ES-I3 (cell line): Measurements from ENCODE around the gene CGNL1.

Experiments used
- H3K36me3 ChIP-seq: 2 replicates; pipeline ENCODE4 v1.6.1; 2013; ENCODE audit warnings: mild to moderate bottlenecking, low read length, control low read depth, moderate library complexity; ENCODE audit not compliant: insufficient read depth
- H3K4me1 ChIP-seq: 2 replicates; pipeline ENCODE4 v1.6.1; 2013; ENCODE audit warnings: mild to moderate bottlenecking, control low read depth, low read length; ENCODE audit not compliant: insufficient read depth
- H3K9ac ChIP-seq: 2 replicates; pipeline ENCODE4 v1.6.1; 2013; ENCODE audit warnings: low read depth, mild to moderate bottlenecking, low read length, moderate library complexity
- H3K9me3 ChIP-seq: 2 replicates; pipeline ENCODE4 v1.6.1; 2013; ENCODE audit warnings: mild to moderate bottlenecking, low read length, moderate library complexity; ENCODE audit not compliant: control insufficient read depth, insufficient read depth

CGNL1 gene

GRCh38 chr15:57519806-57520205 is 143.5 kb downstream of the CGNL1 start:
- Histone ChIP-seq H3K4me1 (no peaks in the 10 kb centered on the region), H3K9me3 (no peaks in the 10 kb centered on the region), H3K9ac (no peak overlapping the region), H3K36me3 (peaks cover 2% of the 10 kb centered on the region; the same call in 1 of the 2 replicates)

GRCh38 chr15:57521503-57521902 is 145.2 kb downstream of the CGNL1 start:
- no peak overlapping the region for H3K9ac ChIP-seq
- no peaks in the 10 kb centered on the region for H3K4me1 ChIP-seq
- no peaks in the 10 kb centered on the region for H3K9me3 ChIP-seq
- H3K36me3 ChIP-seq: peaks cover 2% of the 10 kb centered on the region; the same call in 1 of the 2 replicates

GRCh38 chr15:57522148-57522547 is 145.8 kb downstream of the CGNL1 start:
- H3K4me1 ChIP-seq: 0 out of 2 replicates have a peak, but pooled peaks cover 2% of the 10 kb centered on the region
- H3K9ac ChIP-seq: no peak overlapping the region
- no peaks in the 10 kb centered on the region for H3K9me3 ChIP-seq
- peaks cover 2% of the 10 kb centered on the region; the same call in 1 of the 2 replicates for H3K36me3 ChIP-seq

GRCh38 chr15:57525581-57525980 is 149.3 kb downstream of the CGNL1 start:
- H3K9me3 ChIP-seq: no peaks in the 10 kb centered on the region
- peaks cover 2% of the 10 kb centered on the region; the same call in 1 of the 2 replicates for H3K36me3 ChIP-seq
- H3K4me1 ChIP-seq: 0 out of 2 replicates have a peak, but pooled peaks cover 4% of the 10 kb centered on the region
- no peak overlapping the region for H3K9ac ChIP-seq

GRCh38 chr15:57526076-57526475 is 149.8 kb downstream of the CGNL1 start:
- no peaks in the 10 kb centered on the region for H3K9me3 ChIP-seq
- H3K9ac ChIP-seq: no peak overlapping the region
- H3K36me3 ChIP-seq: peaks cover 2% of the 10 kb centered on the region; the same call in 1 of the 2 replicates
- 0 out of 2 replicates have a peak, but pooled peaks cover 4% of the 10 kb centered on the region for H3K4me1 ChIP-seq

GRCh38 chr15:57526615-57527014 is 150.3 kb downstream of the CGNL1 start:
- Histone ChIP-seq H3K9me3 (no peaks in the 10 kb centered on the region), H3K36me3 (peaks cover 2% of the 10 kb centered on the region; the same call in 1 of the 2 replicates), H3K4me1 (0 out of 2 replicates have a peak, but pooled peaks cover 4% of the 10 kb centered on the region), H3K9ac (no peak overlapping the region)

DNA sequence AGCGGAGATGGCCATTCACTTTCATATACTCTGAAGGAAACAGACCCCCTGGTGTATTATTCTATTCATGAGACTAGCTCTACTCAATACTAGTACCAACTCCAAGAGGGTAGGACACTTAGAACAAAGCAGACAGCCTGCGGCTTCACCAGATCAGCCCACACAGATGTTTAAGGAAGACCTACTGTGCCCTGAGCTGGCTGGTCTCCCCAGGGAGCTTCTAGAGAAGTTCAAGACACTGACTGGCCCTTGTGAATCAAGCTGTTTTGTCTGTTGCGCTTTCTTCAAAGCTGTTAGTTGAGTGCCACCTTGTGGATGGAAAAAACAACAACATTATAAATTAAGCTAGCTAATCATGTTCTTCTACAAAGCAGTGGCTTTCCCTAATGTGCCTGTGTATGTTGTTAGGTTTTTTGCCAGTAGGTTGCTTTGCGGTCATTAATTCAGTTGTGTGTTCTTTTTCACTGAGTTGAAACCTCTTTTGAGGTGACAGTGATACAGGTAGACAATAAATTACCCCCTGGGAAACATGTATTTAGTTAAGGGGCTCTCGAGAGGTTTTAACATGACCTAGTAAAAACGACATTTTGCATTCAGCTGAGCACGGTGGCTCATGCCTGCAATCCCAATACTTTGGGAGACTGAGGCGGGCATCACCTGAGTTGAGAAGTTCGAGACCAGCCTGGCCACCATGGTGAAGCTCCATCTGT is 151.2 kb downstream of the CGNL1 start:
- no peaks in the 10 kb centered on the region for H3K9me3 ChIP-seq
- H3K4me1 ChIP-seq: peaks cover 6% of the 10 kb centered on the region; the same call in 1 of the 2 replicates
- H3K9ac ChIP-seq: no peak overlapping the region
- H3K36me3 ChIP-seq: no peaks in the 10 kb centered on the region

GRCh38 chr15:57528940-57529565 is 152.7 kb downstream of the CGNL1 start:
- Histone ChIP-seq H3K4me1 (peaks cover 21% of the 10 kb centered on the region), H3K9ac (no peak overlapping the region), H3K9me3 (no peaks in the 10 kb centered on the region), H3K36me3 (no peaks in the 10 kb centered on the region)

DNA sequence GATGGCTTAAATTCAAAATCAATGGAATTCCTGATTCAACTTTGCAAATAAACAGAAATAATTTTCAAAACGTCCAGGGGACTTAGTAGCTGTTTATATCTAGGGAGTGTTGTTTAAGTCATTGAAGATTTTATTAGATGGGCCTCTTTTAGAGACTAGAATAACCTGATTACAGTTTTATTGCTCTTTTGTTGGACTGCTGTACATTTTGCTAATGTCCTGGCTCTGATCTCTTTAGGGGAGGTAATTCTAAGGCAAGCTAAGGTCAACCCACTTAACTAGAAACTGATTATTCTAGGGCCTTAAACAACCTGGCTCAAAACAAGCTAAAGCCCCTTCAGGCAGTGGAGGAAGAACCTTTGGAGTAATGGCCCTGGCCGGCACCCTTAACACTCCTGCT is 153.4 kb downstream of the CGNL1 start:
- Histone ChIP-seq H3K36me3 (no peaks in the 10 kb centered on the region), H3K9ac (no peak overlapping the region), H3K4me1 (peaks cover 26% of the 10 kb centered on the region)

GRCh38 chr15:57532731-57533447 is 156.6 kb downstream of the CGNL1 start:
- peaks cover 4% of the 10 kb centered on the region; the same call in 1 of the 2 replicates for H3K36me3 ChIP-seq
- no peak overlapping the region for H3K9ac ChIP-seq
- no peaks in the 10 kb centered on the region for H3K9me3 ChIP-seq
- peaks cover 28% of the 10 kb centered on the region for H3K4me1 ChIP-seq

More for the DNA sequence above, 153.4 kb downstream of the CGNL1 start:
- H3K9me3 ChIP-seq: no peaks in the 10 kb centered on the region

DNA sequence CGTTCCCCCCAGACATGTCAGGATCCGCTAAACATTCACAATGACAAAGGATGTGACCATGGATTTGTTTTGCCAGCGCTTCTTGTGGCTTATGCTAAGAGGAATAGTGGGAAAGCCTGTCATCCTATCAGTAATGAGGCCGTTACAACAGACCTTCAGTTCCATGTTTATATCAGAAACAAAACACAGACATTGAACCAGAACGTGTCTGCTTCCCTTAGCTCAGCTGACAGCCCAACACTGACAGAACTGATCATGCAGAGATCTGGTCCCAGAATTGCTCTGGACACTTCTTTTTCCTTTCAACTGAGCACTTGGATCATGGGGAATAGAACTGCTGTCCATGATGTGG is 157.1 kb downstream of the CGNL1 start:
- Histone ChIP-seq H3K9me3 (no peaks in the 10 kb centered on the region), H3K9ac (no peak overlapping the region), H3K36me3 (peaks cover 4% of the 10 kb centered on the region; the same call in 1 of the 2 replicates), H3K4me1 (peaks cover 28% of the 10 kb centered on the region)

GRCh38 chr15:57534281-57534680 is 158.0 kb downstream of the CGNL1 start:
- no peak overlapping the region for H3K9ac ChIP-seq
- H3K4me1 ChIP-seq: peaks cover 28% of the 10 kb centered on the region
- H3K9me3 ChIP-seq: no peaks in the 10 kb centered on the region
- H3K36me3 ChIP-seq: peaks cover 4% of the 10 kb centered on the region; the same call in 1 of the 2 replicates

DNA sequence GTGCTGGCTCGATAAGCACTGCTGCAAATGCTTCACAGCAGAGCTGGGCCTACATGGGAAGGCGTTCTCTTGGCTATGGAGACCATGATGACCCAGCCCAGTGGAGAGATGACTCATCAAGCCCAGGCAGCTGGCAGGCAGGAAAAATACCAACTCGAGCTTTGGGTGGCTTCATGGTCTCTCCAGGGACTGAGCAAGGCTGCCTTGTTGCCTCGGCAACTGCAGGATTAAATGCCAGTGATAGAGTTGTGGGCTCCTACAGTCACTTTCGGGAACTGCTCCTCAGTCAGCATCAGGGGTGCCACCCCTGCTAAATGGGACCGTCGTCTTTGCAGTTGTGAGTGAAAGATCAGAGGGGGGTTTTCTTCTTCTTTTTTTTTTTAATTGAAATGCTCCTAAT is 160.8 kb downstream of the CGNL1 start:
- Histone ChIP-seq H3K4me1 (peaks cover 28% of the 10 kb centered on the region), H3K9ac (no peak overlapping the region), H3K9me3 (no peaks in the 10 kb centered on the region), H3K36me3 (peaks cover 4% of the 10 kb centered on the region; the same call in 1 of the 2 replicates)

DNA sequence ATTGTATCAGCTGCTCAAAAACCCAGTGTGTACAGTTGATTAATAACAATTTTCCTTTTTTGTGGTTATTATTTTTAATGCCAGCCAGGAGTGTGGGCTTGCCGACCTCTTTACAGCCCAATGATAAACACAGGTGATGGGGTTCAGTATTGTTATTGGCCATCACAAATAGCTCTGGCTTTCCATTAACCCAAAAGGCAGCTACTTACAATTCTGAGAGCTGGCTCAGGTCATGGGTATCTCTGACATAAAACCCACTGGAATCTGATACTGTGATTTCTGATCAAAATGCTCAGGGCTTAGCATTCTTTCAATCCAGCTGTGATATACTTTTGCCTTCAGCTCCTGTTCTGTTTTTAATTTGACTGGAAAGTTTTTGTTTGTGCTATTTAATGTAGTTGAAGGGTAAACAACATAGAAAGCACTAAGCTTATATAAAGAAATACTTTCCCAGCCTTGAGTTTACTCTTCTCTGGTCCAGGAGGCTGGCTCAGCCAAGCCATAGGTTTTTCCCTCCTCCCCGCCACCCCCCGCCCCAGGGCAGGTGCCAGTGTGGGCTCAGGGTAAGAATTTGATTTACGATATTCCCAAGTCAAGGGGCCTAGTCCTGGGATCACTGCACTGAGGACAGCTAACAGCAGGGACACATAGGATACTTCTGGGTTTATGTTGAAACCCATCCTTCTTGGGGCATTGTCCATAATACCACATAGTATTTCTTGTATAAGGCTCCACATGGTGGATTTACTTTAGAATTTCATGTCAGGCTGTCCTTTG is 161.4 kb downstream of the CGNL1 start:
- peaks cover 26% of the 10 kb centered on the region for H3K4me1 ChIP-seq
- H3K9me3 ChIP-seq: no peaks in the 10 kb centered on the region
- H3K9ac ChIP-seq: no peak overlapping the region
- peaks cover 4% of the 10 kb centered on the region; the same call in 1 of the 2 replicates for H3K36me3 ChIP-seq
